Activated T-cell treated with anti-CD3 and anti-CD28 coated beads, Interleukin-2, amount 50 U/mL, for 1 hour (primary cell): ENCODE data around the gene NOP53.
"Not testable (repeated sequence)": the region's sequence is repeated elsewhere in the genome, so short reads cannot be mapped to it uniquely, and the experiment has no call there.

Source experiments
- DNase-seq: peaks from one replicate; pipeline ENCODE4 v3.0.0-alpha.2; 2020

The NOP53 gene

GRCh38 chr19:47718415-47719046, 26.8 kb upstream of the NOP53 start:
- DNase-seq = not testable (repeated sequence)

DNA sequence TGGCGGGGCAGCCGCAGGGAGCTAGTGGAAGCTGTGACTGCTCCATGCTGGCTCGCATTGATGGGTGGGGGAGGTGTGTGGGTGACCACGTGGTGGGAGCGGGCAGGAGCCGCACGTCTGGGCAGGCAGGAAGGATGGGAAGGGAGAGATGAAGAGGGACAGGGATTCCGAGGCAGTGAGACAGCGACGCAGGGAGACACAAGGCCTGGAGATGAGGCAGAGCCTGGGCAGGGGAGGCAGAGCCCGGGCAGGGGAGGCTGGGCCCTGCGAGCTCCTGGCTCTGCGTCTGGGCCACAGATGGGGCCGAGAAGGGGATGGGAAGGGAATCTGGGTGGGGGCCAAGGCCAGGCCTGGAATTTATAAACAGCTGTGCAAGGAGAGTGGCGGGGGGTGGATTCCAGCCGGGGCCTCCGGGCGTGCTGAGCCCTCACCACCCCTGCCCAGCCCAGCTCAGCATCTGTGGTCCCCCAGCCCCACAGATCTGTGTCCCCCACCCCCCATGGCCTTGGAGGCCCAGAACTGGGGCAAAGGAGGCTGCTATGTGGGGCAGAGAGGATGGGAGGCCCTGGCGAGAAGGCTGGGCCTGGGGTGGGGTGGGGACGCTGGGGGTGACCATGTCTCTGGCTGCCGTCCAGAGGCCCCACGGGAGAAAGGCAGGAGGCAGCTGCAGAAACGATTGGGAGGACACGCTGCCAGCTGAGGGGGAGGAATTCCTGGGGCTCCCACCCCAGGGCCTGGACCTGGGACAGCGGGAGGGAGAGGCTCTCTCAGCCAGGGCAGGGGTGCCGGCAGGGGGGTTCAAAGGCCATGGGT, 26.1 kb upstream of the NOP53 start:
- no peak for DNase-seq

- no peak for DNase-seq
Observed at GRCh38 chr19:47720669-47721422, 24.5 kb upstream of the NOP53 start.

GRCh38 chr19:47723581-47723940, 21.8 kb upstream of the NOP53 start:
- DNase-seq = no peak

DNA sequence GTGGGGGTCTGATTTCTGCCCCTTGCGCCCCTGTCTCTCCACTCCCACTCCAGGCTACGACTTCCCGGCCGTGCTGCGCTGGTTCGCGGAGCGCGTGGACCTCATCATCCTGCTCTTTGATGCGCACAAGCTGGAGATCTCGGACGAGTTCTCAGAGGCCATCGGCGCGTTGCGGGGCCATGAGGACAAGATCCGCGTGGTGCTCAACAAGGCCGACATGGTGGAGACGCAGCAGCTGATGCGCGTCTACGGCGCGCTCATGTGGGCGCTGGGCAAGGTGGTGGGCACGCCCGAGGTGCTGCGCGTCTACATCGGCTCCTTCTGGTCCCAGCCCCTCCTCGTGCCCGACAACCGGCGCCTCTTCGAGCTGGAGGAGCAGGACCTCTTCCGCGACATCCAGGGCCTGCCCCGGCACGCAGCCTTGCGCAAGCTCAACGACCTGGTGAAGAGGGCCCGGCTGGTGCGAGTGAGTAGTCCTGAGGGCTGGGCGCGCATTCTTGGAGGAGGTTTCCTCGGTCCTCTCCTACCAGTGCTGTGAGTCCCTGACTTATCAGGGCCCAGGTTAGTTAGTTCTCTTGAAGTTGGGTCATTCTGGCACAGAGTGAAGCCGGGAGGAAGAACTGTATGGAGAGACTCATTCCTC, 19.5 kb upstream of the NOP53 start:
- no peak for DNase-seq

DNA sequence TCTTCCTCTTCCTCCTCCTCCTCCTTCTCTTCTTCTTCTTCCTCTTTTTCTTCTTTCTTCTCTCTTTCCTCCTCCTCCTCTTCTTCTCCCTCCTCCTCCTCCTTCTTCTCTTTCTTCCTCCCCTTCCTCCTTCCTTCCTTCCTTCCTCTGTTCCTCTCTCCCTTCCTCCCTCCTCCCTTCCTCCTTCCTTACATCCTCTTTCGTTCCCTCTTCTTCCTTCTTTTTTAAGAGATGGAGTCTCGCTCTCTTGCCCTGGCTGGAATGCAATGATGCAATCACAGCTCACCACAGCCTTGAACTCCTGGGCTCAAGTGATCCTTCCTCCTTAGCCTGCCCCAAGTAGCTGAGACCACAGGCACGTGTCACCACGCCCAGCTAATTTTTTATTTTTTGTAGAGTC, 18.9 kb upstream of the NOP53 start:
- no peak for DNase-seq

- not testable (repeated sequence) for DNase-seq
Observed at GRCh38 chr19:47728295-47728694, 17.1 kb upstream of the NOP53 start.

DNA sequence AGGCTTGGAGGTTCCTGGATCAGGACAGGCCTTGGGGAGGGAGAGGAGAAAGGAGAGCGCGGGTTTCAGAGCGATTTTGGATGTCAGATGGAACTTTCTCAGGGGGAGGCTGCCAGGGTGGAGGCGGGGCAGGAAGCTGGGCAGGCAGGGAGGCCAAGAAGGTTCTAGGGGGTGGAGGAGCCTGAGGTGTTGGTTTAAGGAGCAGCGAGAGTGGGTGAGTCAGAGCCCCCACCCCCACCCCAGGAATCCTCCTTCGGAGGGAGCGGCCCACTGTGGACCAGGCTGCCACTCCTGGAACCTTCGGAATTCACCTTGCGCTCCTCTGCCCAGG, 15.9 kb upstream of the NOP53 start:
- DNase-seq = no peak

DNA sequence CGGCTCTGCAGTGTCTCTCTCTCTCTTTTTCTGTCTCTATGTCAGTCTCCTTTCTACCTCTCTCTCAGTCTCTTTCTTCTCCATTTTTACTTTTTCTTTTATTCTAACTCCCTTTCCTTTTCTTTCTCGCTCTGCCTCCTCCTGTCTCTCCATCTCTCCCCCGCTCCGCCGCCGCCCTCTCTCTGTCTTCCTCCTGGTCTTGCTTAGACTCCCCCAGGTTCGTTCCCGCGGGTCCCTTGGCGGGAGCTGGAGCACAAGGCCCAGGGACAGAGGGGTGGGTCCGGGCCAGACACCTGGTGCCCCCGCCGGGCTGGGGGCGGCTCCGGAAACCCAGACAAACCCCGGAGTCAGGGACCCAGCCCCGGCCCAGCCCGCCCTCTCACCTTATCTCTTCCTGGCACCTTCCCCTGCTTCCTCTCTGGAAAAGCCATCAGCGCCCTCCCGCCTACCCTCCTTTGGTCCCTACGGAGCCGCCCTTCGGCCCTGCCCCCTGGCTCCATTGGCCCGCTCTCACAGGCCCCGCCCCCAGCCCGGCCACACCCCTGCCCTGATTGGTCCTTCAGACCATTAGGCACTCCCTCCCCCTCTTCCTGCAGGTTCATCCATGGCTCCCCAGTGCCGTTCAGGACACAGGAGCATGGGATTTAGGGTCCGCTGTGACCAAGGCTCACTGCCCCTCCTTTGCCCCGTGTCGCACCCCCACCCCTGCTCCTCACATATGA, 15.4 kb upstream of the NOP53 start:
- DNase-seq = peak; percentile 39

GRCh38 chr19:47730521-47730889, 14.8 kb upstream of the NOP53 start:
- no peak for DNase-seq

GRCh38 chr19:47730910-47731309, 14.4 kb upstream of the NOP53 start:
- no peak for DNase-seq

GRCh38 chr19:47735131-47735530, 10.2 kb upstream of the NOP53 start:
- DNase-seq = no peak

- no peak for DNase-seq
Observed at GRCh38 chr19:47740866-47741519, 4.4 kb upstream of the NOP53 start.

GRCh38 chr19:47741544-47742140, 3.7 kb upstream of the NOP53 start:
- DNase-seq = no peak

GRCh38 chr19:47742634-47743033, 2.7 kb upstream of the NOP53 start:
- DNase-seq = no peak

- not testable (repeated sequence) for DNase-seq
Observed at GRCh38 chr19:47746129-47746528, 783 bp downstream of the NOP53 start.

DNA sequence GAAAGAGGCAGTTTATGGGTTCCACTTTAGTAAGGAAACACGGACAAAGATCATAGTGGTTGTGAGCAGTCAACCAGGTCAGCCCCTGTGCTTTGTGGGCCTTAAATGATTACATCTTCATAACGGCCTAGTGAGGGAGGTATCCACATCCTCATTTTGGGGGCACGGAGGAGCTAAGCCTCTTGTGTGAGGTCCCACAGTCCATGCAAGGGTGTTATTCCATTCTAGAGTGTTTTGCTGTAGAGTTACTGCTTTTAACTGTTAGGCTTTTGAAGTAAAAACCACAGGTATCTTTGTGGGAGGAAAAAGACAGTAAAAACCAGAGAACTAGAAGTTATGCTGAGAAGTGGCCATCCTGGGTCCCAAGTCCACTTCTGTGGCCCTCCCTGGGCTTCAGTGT, 4.0 kb downstream of the NOP53 start:
- no peak for DNase-seq

DNA sequence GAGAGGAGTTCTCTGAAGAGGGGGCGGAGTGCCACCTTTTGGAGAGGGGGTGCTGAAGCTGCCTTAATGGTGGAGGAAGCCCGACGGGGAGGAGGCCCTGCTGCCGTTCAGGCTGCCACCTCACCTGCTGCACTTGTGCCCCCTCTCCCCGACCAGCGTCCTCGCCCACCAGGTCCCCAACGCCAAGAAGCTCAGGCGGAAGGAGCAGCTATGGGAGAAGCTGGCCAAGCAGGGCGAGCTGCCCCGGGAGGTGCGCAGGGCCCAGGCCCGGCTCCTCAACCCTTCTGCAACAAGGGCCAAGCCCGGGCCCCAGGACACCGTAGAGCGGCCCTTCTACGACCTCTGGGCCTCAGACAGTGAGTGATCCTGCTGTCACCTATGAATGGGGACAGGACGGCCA, 5.4 kb downstream of the NOP53 start:
- DNase-seq = no peak

- DNase-seq = no peak
Observed at GRCh38 chr19:47752440-47753211, 7.3 kb downstream of the NOP53 start.

DNA sequence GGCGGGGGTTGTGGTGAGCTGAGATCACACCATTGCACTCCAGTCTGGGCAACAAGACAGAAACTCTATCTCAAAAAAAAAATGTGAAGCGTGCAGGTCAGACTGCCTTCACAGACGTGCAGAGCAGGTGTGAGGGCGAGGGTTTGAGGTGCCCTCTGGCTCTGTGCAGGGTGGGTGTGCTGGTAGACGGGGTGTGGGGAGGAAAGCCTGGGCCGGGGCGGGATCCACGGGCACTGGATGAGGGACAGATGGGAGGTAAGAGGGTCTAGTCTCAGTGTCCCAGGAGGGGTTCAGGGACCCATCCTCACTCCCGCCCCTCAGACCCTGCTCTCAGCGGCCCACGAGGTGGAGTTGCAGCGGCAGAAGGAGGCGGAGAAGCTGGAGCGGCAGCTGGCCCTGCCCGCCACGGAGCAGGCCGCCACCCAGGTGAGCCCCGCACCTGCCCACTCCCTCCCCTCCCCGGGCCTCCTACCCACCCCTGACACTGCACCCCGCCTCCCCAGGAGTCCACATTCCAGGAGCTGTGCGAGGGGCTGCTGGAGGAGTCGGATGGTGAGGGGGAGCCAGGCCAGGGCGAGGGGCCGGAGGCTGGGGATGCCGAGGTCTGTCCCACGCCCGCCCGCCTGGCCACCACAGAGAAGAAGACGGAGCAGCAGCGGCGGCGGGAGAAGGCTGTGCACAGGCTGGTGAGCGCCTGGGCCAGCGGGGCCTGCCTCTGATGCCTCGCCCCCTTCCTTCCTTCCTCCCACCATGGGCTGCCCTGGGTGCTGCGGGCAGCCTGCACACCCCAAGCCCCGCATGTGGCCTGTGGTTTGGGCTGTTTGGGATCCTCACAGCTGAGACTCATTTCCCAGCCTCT, 9.1 kb downstream of the NOP53 start:
- DNase-seq = no peak
